DND-41 (cell line): ENCODE results near the gene SLC25A43.

Experiments
- EZH2 ChIP-seq: IDR thresholded peaks from 3 replicates; pipeline ENCODE4 v1.6.1; 2012; ENCODE audit warnings: borderline replicate concordance, low read depth, mild to moderate bottlenecking, moderate library complexity, low read length, inconsistent platforms; ENCODE audit not compliant: severe bottlenecking
- TF ChIP-seq, protein P1 (sequence below): IDR thresholded peaks from 2 replicates; pipeline ENCODE4 v1.5.1; 2012; ENCODE audit warnings: borderline replicate concordance, low read length, moderate library complexity, mild to moderate bottlenecking; ENCODE audit not compliant: poor library complexity, severe bottlenecking; ENCODE audit errors: extremely low read depth

DNA sequence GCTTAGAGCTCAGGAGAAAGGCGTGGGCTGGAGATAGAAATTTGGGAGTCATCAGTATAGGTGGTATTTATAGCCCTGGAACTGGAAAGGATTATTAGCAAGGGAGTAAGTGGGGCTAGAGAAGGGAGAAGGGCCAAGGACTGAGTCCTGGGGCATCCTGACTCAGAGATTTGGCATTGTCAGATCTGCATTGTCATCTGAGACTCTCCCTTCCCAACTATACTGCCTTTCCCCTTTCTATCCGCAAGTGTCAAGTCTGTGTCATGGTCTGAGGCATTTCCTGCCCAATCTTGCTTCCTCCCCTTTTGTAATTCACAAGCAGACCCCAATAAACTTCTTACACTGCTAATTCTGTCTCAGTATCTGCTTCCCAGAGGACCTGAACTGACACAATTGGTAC lies 24.4 kb upstream of the SLC25A43 start:
- TF ChIP-seq, protein P1, sequence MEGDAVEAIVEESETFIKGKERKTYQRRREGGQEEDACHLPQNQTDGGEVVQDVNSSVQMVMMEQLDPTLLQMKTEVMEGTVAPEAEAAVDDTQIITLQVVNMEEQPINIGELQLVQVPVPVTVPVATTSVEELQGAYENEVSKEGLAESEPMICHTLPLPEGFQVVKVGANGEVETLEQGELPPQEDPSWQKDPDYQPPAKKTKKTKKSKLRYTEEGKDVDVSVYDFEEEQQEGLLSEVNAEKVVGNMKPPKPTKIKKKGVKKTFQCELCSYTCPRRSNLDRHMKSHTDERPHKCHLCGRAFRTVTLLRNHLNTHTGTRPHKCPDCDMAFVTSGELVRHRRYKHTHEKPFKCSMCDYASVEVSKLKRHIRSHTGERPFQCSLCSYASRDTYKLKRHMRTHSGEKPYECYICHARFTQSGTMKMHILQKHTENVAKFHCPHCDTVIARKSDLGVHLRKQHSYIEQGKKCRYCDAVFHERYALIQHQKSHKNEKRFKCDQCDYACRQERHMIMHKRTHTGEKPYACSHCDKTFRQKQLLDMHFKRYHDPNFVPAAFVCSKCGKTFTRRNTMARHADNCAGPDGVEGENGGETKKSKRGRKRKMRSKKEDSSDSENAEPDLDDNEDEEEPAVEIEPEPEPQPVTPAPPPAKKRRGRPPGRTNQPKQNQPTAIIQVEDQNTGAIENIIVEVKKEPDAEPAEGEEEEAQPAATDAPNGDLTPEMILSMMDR = no peak
- TF ChIP-seq EZH2 = no peak
